HEK293 (cell line): ENCODE results near the gene PRMT1.

Experiments used
- CTCF ChIA-PET: fragments of 350-600 bp; formaldehyde crosslinking; extraction: SDS; loops from one replicate; lab custom pipeline; 2021; ENCODE audit warnings: antibody characterized with exemption; lab: Yijun Ruan, JAX
- POLR2A ChIA-PET: fragments of 300-600 bp; formaldehyde crosslinking; extraction: SDS; loops from one replicate; lab custom pipeline; 2020; ENCODE audit warnings: antibody characterized with exemption, inconsistent platforms; lab: Yijun Ruan, JAX
- H3K27ac ChIP-seq: fragments of 200-500 bp; sonication (Bioruptor generic); 2 replicates; pipeline ENCODE4 v1.5.1; 2014; ENCODE audit warnings: low read depth, low read length, control low read depth, inconsistent platforms; ENCODE audit errors: extremely low read depth
- H3K36me3 ChIP-seq, 2 experiments: fragments of 200-500 bp in 1 of 2; sonication (Bioruptor generic) in 1 of 2; 1 replicate in 1 of 2; 2 replicates in 1 of 2; pipeline ENCODE4 v1.5.1; 2014 to 2017; ENCODE audit warnings: inconsistent platforms in 2 of 2, low read length in 2 of 2; ENCODE audit not compliant: control insufficient read depth in 2 of 2, insufficient read depth in 1 of 2
- H3K4me1 ChIP-seq: fragments of 200-500 bp; sonication (Bioruptor generic); 2 replicates; pipeline ENCODE4 v1.5.1; 2014; ENCODE audit warnings: mild to moderate bottlenecking, low read length, inconsistent platforms; ENCODE audit not compliant: control insufficient read depth, insufficient read depth
- H3K4me3 ChIP-seq: 2 replicates; pipeline ENCODE4 v1.5.1; 2011; ENCODE audit warnings: low read depth, mild to moderate bottlenecking, control low read depth, low read length, moderate library complexity
- H3K9me3 ChIP-seq: fragments of 200-500 bp; sonication (Bioruptor generic); 2 replicates; pipeline ENCODE4 v1.5.1; 2014; ENCODE audit warnings: low read depth, low read length, inconsistent platforms; ENCODE audit not compliant: control insufficient read depth, insufficient read depth
- BCL11B ChIP-seq: fragments of 450-650 bp; formaldehyde crosslinking; IDR thresholded peaks from 2 replicates; pipeline ENCODE4 v1.5.1; 2016; ENCODE audit warnings: low read depth, missing biosample characterization, missing genetic modification characterization
- HOXD13 ChIP-seq: sonication (generic); formaldehyde crosslinking; IDR thresholded peaks from 2 replicates; pipeline ENCODE4 v1.8.0; 2022; ENCODE audit warnings: missing genetic modification reagents, borderline replicate concordance
- KLF16 ChIP-seq: fragments of 450-650 bp; formaldehyde crosslinking; IDR thresholded peaks from 2 replicates; pipeline ENCODE4 v1.5.1; 2017; ENCODE audit warnings: missing biosample characterization, missing genetic modification characterization
- SCRT1 ChIP-seq: fragments of 450-650 bp; formaldehyde crosslinking; IDR thresholded peaks from 2 replicates; pipeline ENCODE4 v1.5.1; 2016; ENCODE audit warnings: missing biosample characterization, missing genetic modification characterization, borderline replicate concordance
- ZBTB8A ChIP-seq: fragments of 450-650 bp; formaldehyde crosslinking; IDR thresholded peaks from 2 replicates; pipeline ENCODE4 v1.5.1; 2016; ENCODE audit warnings: missing biosample characterization, missing genetic modification characterization
- ZEB2 ChIP-seq: fragments of 450-650 bp; formaldehyde crosslinking; IDR thresholded peaks from 2 replicates; pipeline ENCODE4 v1.5.1; 2016; ENCODE audit warnings: missing biosample characterization, missing genetic modification characterization
- ZNF10 ChIP-seq: fragments of 450-650 bp; formaldehyde crosslinking; IDR thresholded peaks from 2 replicates; pipeline ENCODE4 v1.5.1; 2017; ENCODE audit warnings: missing biosample characterization, missing genetic modification characterization
- ZNF169 ChIP-seq: fragments of 450-650 bp; formaldehyde crosslinking; IDR thresholded peaks from 2 replicates; pipeline ENCODE4 v1.5.1; 2016; ENCODE audit warnings: missing biosample characterization, missing genetic modification characterization
- ZNF184 ChIP-seq: fragments of 450-650 bp; IDR thresholded peaks from 2 replicates; pipeline ENCODE4 v1.5.1; 2018; ENCODE audit warnings: missing biosample characterization, mild to moderate bottlenecking, missing genetic modification characterization
- ZNF2 ChIP-seq: fragments of 450-650 bp; formaldehyde crosslinking; IDR thresholded peaks from 2 replicates; pipeline ENCODE4 v1.5.1; 2016; ENCODE audit warnings: missing biosample characterization, missing genetic modification characterization
- ZNF280C ChIP-seq: fragments of 450-650 bp; formaldehyde crosslinking; IDR thresholded peaks from 2 replicates; pipeline ENCODE4 v1.5.1; 2016; ENCODE audit warnings: missing biosample characterization, missing genetic modification characterization
- ZNF391 ChIP-seq: fragments of 450-650 bp; formaldehyde crosslinking; IDR thresholded peaks from 2 replicates; pipeline ENCODE4 v1.5.1; 2016; ENCODE audit warnings: low read depth, missing biosample characterization, missing genetic modification characterization, borderline replicate concordance
- ZNF426 ChIP-seq: fragments of 450-650 bp; formaldehyde crosslinking; IDR thresholded peaks from 2 replicates; pipeline ENCODE4 v1.5.1; 2017; ENCODE audit warnings: missing biosample characterization, missing genetic modification characterization, mild to moderate bottlenecking, inconsistent platforms, moderate library complexity
- ZNF501 ChIP-seq: fragments of 450-650 bp; formaldehyde crosslinking; IDR thresholded peaks from 2 replicates; pipeline ENCODE4 v1.5.1; 2016; ENCODE audit warnings: missing biosample characterization, missing genetic modification characterization
- ZNF561 ChIP-seq: fragments of 450-650 bp; IDR thresholded peaks from 2 replicates; pipeline ENCODE4 v1.5.1; 2018; ENCODE audit warnings: missing biosample characterization, missing genetic modification characterization, borderline replicate concordance
- ZNF580 ChIP-seq: fragments of 450-650 bp; formaldehyde crosslinking; IDR thresholded peaks from 2 replicates; pipeline ENCODE4 v1.5.1; 2016; ENCODE audit warnings: missing biosample characterization, missing genetic modification characterization
- ZNF629 ChIP-seq: fragments of 450-650 bp; formaldehyde crosslinking; IDR thresholded peaks from 2 replicates; pipeline ENCODE4 v1.5.1; 2017; ENCODE audit warnings: missing biosample characterization, missing genetic modification characterization
- ZNF785 ChIP-seq: fragments of 450-650 bp; formaldehyde crosslinking; IDR thresholded peaks from 2 replicates; pipeline ENCODE4 v1.5.1; 2016; ENCODE audit warnings: missing biosample characterization, missing genetic modification characterization
- ZXDB ChIP-seq: fragments of 450-650 bp; formaldehyde crosslinking; IDR thresholded peaks from 2 replicates; pipeline ENCODE4 v1.5.1; 2016; ENCODE audit warnings: missing biosample characterization, missing genetic modification characterization
- TF ChIP-seq, protein P1 (sequence below): fragments of 450-650 bp; formaldehyde crosslinking; IDR thresholded peaks from 2 replicates; pipeline ENCODE4 v1.5.1; 2016; ENCODE audit warnings: missing biosample characterization, missing genetic modification characterization, borderline replicate concordance
- TF ChIP-seq, protein P2 (sequence below): fragments of 450-650 bp; formaldehyde crosslinking; IDR thresholded peaks from 2 replicates; pipeline ENCODE4 v1.5.1; 2016; ENCODE audit warnings: missing biosample characterization, missing genetic modification characterization
- TF ChIP-seq, protein P3 (sequence below): fragments of 450-650 bp; IDR thresholded peaks from 2 replicates; pipeline ENCODE4 v1.5.1; 2018; ENCODE audit warnings: missing biosample characterization, missing genetic modification characterization
- TF ChIP-seq, protein P4 (sequence below): fragments of 450-650 bp; formaldehyde crosslinking; IDR thresholded peaks from 2 replicates; pipeline ENCODE4 v1.5.1; 2016; ENCODE audit warnings: missing biosample characterization, missing genetic modification characterization

The PRMT1 gene

GRCh38 chr19:49672131-49672919 is 4.7 kb upstream of the PRMT1 start:
- Histone ChIP-seq H3K9me3 (no peaks in the 10 kb centered on the region), H3K27ac (peak overlapping the region; percentile 11), H3K4me1 (peaks cover 6% of the 10 kb centered on the region), H3K4me3 (peak overlapping the region; percentile 18), H3K36me3 (peaks cover 22 to 38% of the 10 kb centered on the region in 2 experiments)
- ChIA-PET POLR2A (interaction anchor here (0.6 to 1.6 kb wide), 4 partner anchors 29 to 126 kb away, joined by 3 to 8 read pairs (median 4); partner anchors contain the start of gene NOSIP), CTCF (interaction anchor here (0.5 to 4.7 kb wide), 53 partner anchors 8 to 528 kb away, joined by 3 to 59 read pairs (median 4); partner anchors contain the start of genes FUZ, RRAS and SCAF1)
- 0 out of 2 replicates have a peak, but pooled peaks have one; percentile 17 for TF ChIP-seq BCL11B
- peak; percentile 54 for TF ChIP-seq ZEB2 (tag by site-specific recombination)
- TF ChIP-seq ZNF629 = peak; percentile 35; the same call in 1 of the 2 replicates
- TF ChIP-seq, protein P1, sequence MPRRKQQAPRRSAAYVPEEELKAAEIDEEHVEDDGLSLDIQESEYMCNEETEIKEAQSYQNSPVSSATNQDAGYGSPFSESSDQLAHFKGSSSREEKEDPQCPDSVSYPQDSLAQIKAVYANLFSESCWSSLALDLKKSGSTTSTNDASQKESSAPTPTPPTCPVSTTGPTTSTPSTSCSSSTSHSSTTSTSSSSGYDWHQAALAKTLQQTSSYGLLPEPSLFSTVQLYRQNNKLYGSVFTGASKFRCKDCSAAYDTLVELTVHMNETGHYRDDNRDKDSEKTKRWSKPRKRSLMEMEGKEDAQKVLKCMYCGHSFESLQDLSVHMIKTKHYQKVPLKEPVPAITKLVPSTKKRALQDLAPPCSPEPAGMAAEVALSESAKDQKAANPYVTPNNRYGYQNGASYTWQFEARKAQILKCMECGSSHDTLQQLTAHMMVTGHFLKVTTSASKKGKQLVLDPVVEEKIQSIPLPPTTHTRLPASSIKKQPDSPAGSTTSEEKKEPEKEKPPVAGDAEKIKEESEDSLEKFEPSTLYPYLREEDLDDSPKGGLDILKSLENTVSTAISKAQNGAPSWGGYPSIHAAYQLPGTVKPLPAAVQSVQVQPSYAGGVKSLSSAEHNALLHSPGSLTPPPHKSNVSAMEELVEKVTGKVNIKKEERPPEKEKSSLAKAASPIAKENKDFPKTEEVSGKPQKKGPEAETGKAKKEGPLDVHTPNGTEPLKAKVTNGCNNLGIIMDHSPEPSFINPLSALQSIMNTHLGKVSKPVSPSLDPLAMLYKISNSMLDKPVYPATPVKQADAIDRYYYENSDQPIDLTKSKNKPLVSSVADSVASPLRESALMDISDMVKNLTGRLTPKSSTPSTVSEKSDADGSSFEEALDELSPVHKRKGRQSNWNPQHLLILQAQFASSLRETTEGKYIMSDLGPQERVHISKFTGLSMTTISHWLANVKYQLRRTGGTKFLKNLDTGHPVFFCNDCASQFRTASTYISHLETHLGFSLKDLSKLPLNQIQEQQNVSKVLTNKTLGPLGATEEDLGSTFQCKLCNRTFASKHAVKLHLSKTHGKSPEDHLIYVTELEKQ (tag by site-specific recombination) = 0 out of 2 replicates have a peak, but pooled peaks have one; percentile 55
- TF ChIP-seq ZNF426 (tag by site-specific recombination) = no peak
- TF ChIP-seq ZNF580 (tag by site-specific recombination) = peak; percentile 89
- TF ChIP-seq, protein P2, sequence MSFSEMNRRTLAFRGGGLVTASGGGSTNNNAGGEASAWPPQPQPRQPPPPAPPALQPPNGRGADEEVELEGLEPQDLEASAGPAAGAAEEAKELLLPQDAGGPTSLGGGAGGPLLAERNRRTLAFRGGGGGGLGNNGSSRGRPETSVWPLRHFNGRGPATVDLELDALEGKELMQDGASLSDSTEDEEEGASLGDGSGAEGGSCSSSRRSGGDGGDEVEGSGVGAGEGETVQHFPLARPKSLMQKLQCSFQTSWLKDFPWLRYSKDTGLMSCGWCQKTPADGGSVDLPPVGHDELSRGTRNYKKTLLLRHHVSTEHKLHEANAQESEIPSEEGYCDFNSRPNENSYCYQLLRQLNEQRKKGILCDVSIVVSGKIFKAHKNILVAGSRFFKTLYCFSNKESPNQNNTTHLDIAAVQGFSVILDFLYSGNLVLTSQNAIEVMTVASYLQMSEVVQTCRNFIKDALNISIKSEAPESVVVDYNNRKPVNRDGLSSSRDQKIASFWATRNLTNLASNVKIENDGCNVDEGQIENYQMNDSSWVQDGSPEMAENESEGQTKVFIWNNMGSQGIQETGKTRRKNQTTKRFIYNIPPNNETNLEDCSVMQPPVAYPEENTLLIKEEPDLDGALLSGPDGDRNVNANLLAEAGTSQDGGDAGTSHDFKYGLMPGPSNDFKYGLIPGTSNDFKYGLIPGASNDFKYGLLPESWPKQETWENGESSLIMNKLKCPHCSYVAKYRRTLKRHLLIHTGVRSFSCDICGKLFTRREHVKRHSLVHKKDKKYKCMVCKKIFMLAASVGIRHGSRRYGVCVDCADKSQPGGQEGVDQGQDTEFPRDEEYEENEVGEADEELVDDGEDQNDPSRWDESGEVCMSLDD (tag by site-specific recombination) = peak; percentile 42; the same call in 1 of the 2 replicates
- TF ChIP-seq, protein P3, sequence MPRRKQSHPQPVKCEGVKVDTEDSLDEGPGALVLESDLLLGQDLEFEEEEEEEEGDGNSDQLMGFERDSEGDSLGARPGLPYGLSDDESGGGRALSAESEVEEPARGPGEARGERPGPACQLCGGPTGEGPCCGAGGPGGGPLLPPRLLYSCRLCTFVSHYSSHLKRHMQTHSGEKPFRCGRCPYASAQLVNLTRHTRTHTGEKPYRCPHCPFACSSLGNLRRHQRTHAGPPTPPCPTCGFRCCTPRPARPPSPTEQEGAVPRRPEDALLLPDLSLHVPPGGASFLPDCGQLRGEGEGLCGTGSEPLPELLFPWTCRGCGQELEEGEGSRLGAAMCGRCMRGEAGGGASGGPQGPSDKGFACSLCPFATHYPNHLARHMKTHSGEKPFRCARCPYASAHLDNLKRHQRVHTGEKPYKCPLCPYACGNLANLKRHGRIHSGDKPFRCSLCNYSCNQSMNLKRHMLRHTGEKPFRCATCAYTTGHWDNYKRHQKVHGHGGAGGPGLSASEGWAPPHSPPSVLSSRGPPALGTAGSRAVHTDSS = no peak
- no peak for TF ChIP-seq ZNF169 (tag by site-specific recombination)
- 0 out of 2 replicates have a peak, but pooled peaks have one; percentile 52 for TF ChIP-seq ZNF391
- TF ChIP-seq ZNF10 (tag by site-specific recombination) = no peak
- TF ChIP-seq ZBTB8A = peak; percentile 40; the same call in 1 of the 2 replicates
- peak; percentile 84 for TF ChIP-seq ZNF501 (tag by site-specific recombination)
- TF ChIP-seq ZNF785 (tag by site-specific recombination) = peak; percentile 67; the same call in 1 of the 2 replicates
- TF ChIP-seq ZXDB = peak; percentile 55; the same call in 1 of the 2 replicates
- TF ChIP-seq, protein P4, sequence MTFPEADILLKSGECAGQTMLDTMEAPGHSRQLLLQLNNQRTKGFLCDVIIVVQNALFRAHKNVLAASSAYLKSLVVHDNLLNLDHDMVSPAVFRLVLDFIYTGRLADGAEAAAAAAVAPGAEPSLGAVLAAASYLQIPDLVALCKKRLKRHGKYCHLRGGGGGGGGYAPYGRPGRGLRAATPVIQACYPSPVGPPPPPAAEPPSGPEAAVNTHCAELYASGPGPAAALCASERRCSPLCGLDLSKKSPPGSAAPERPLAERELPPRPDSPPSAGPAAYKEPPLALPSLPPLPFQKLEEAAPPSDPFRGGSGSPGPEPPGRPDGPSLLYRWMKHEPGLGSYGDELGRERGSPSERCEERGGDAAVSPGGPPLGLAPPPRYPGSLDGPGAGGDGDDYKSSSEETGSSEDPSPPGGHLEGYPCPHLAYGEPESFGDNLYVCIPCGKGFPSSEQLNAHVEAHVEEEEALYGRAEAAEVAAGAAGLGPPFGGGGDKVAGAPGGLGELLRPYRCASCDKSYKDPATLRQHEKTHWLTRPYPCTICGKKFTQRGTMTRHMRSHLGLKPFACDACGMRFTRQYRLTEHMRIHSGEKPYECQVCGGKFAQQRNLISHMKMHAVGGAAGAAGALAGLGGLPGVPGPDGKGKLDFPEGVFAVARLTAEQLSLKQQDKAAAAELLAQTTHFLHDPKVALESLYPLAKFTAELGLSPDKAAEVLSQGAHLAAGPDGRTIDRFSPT (tag by site-specific recombination) = peak; percentile 44; the same call in 1 of the 2 replicates
- TF ChIP-seq KLF16 (tag by site-specific recombination) = 0 out of 2 replicates have a peak, but pooled peaks have one; percentile 44
- peak; percentile 98 for TF ChIP-seq ZNF2
- 0 out of 2 replicates have a peak, but pooled peaks have one; percentile 24 for TF ChIP-seq SCRT1 (tag by site-specific recombination)
- TF ChIP-seq ZNF280C = no peak
- no peak for TF ChIP-seq HOXD13 (CRISPR knock-in tag)
- no peak for TF ChIP-seq ZNF184 (tag by site-specific recombination)
- TF ChIP-seq ZNF561 (tag by site-specific recombination) = peak; percentile 71
